GM21381 (cell line): ENCODE data around the gene RIT1.
"Not testable (repeated sequence)": the region's sequence is repeated elsewhere in the genome, so short reads cannot be mapped to it uniquely, and the experiment has no call there.

Experiments used
- ATAC-seq: cut with Tn5 transposase; IDR thresholded peaks from one replicate; pipeline ENCODE4 v1.9.1; 2021; ENCODE audit warnings: mild to moderate bottlenecking, moderate library complexity; ENCODE audit not compliant: unreplicated experiment

The RIT1 gene

GRCh38 chr1:155895617-155896016 is 15.5 kb downstream of the RIT1 start:
- not testable (repeated sequence) for ATAC-seq

- ATAC-seq: no peak
Observed at GRCh38 chr1:155893389-155894142, 17.6 kb downstream of the RIT1 start.

GRCh38 chr1:155892796-155893195 is 18.4 kb downstream of the RIT1 start:
- ATAC-seq: no peak

GRCh38 chr1:155890251-155890650 is 20.9 kb downstream of the RIT1 start:
- ATAC-seq: no peak

- ATAC-seq: no peak
Observed at GRCh38 chr1:155889566-155889965, 21.6 kb downstream of the RIT1 start.

GRCh38 chr1:155888481-155888880 is 22.7 kb downstream of the RIT1 start:
- no peak for ATAC-seq

GRCh38 chr1:155884982-155885381 is 26.2 kb downstream of the RIT1 start:
- ATAC-seq: no peak

GRCh38 chr1:155884031-155884960 is 26.9 kb downstream of the RIT1 start:
- ATAC-seq: no peak

GRCh38 chr1:155882766-155883165 is 28.4 kb downstream of the RIT1 start:
- ATAC-seq: no peak

- ATAC-seq: no peak
Observed at GRCh38 chr1:155882235-155882634, 28.9 kb downstream of the RIT1 start.

GRCh38 chr1:155880950-155881349 is 30.2 kb downstream of the RIT1 start:
- ATAC-seq: no peak

- ATAC-seq: no peak
Observed at GRCh38 chr1:155880251-155880650, 30.9 kb downstream of the RIT1 start.

GRCh38 chr1:155877945-155878344 is 33.2 kb downstream of the RIT1 start:
- no peak for ATAC-seq

GRCh38 chr1:155873860-155874259 is 37.3 kb downstream of the RIT1 start:
- ATAC-seq: no peak

- ATAC-seq: no peak
Observed at GRCh38 chr1:155872527-155872926, 38.6 kb downstream of the RIT1 start.

GRCh38 chr1:155871390-155871789 is 39.8 kb downstream of the RIT1 start:
- no peak for ATAC-seq

GRCh38 chr1:155867766-155868165 is 43.4 kb downstream of the RIT1 start:
- ATAC-seq: no peak

GRCh38 chr1:155864393-155864792 is 46.8 kb downstream of the RIT1 start:
- ATAC-seq: no peak

GRCh38 chr1:155861896-155862295 is 49.3 kb downstream of the RIT1 start:
- no peak for ATAC-seq

- ATAC-seq: no peak
Observed at GRCh38 chr1:155860970-155861510, 50.1 kb downstream of the RIT1 start.
